Endodermal cell (in vitro differentiated cells): ENCODE data around the gene HPSE2. TPM values are rescaled to one million over a fixed set of nuclear protein-coding genes. Genes with fewer than 3 reads are reported as not detected.

Source experiments
- DNase-seq: peaks from one replicate; pipeline ENCODE4 v3.0.0-alpha.2; 2017
- H3K27ac ChIP-seq: 2 replicates; pipeline ENCODE4 v1.5.1; 2013; ENCODE audit warnings: mild to moderate bottlenecking, low read depth, low read length, moderate library complexity
- H3K27me3 ChIP-seq: 2 replicates; pipeline ENCODE4 v1.6.1; 2013; ENCODE audit warnings: mild to moderate bottlenecking, low read length, moderate library complexity; ENCODE audit not compliant: insufficient read depth, control insufficient read depth, poor library complexity, severe bottlenecking
- H3K36me3 ChIP-seq: 2 replicates; pipeline ENCODE4 v1.7.0; 2013; ENCODE audit warnings: mild to moderate bottlenecking, low read length, moderate library complexity; ENCODE audit not compliant: control insufficient read depth, insufficient read depth
- H3K4me1 ChIP-seq: one replicate; pipeline ENCODE4 v1.7.0; 2013; ENCODE audit warnings: low read length; ENCODE audit not compliant: control insufficient read depth, insufficient read depth
- H3K4me3 ChIP-seq: 2 replicates; pipeline ENCODE4 v1.5.1; 2013; ENCODE audit warnings: mild to moderate bottlenecking, low read length, moderate library complexity
- H3K9ac ChIP-seq: 2 replicates; pipeline ENCODE4 v1.6.1; 2013; ENCODE audit warnings: mild to moderate bottlenecking, low read length, moderate library complexity; ENCODE audit not compliant: poor library complexity, severe bottlenecking; ENCODE audit errors: extremely low read depth
- H3K9me3 ChIP-seq: 2 replicates; pipeline ENCODE4 v1.6.1; 2013; ENCODE audit warnings: mild to moderate bottlenecking, low read length, moderate library complexity; ENCODE audit not compliant: control insufficient read depth
- H3K27ac Mint-ChIP-seq: 2 replicates; pipeline ENCODE4 v1.8.0; 2020; ENCODE audit warnings: mixed read lengths
- H3K27me3 Mint-ChIP-seq: 2 replicates; pipeline ENCODE4 v1.8.0; 2021; ENCODE audit warnings: mild to moderate bottlenecking, mixed read lengths; ENCODE audit not compliant: insufficient read depth
- H3K36me3 Mint-ChIP-seq: 2 replicates; pipeline ENCODE4 v1.8.0; 2020; ENCODE audit warnings: low read depth, mixed read lengths
- H3K4me1 Mint-ChIP-seq: 2 replicates; pipeline ENCODE4 v1.8.0; 2020; ENCODE audit warnings: mixed read lengths
- H3K4me3 Mint-ChIP-seq: 2 replicates; pipeline ENCODE4 v1.8.0; 2020; ENCODE audit warnings: mild to moderate bottlenecking, moderate library complexity, mixed read lengths
- H3K9me3 Mint-ChIP-seq: 2 replicates; pipeline ENCODE4 v1.8.0; 2020; ENCODE audit warnings: mild to moderate bottlenecking, mixed read lengths
- CTCF ChIP-seq: fragments of 200-600 bp; sonication (generic); conservative IDR thresholded peaks from 2 replicates; pipeline ENCODE4 v1.5.0; 2021; ENCODE audit warnings: antibody characterized with exemption, mild to moderate bottlenecking
- WGBS, 2 experiments: methylation state at CpG; one replicate each; pipeline versions ENCODE4 v1.1.5 to v1.1.7; 2013; ENCODE audit warnings: missing lambda C conversion rate in 2 of 2, mixed read lengths in 1 of 2; ENCODE audit not compliant: insufficient coverage in 1 of 2, insufficient read length in 1 of 2; 5-methylcytosine and 5-hydroxymethylcytosine counted together
- total RNA-seq, 2 donors: library from RNA; stranded (reverse); fragmentation: NEBNext Ultra II Directional in 1 of 2; extraction: Animal tissue kit (Norgen Biotek cat#: 25700) in 1 of 2; gene quantifications; 2 replicates in 1 of 2; 3 replicates in 1 of 2; pipeline ENCODE4 v1.2.1, GENCODE V29; 2021

The HPSE2 gene
- total RNA-seq, 2 donors from 2014 or later = 0.07 to 0.11 TPM

GRCh38 chr10:98832196-98832595, 403.5 kb downstream of the HPSE2 start:
- Mint-ChIP-seq H3K36me3 (no peaks in the 10 kb centered on the region), H3K9me3 (no peaks in the 10 kb centered on the region), H3K4me1 (peaks cover 10% of the 10 kb centered on the region), H3K27ac (no peak overlapping the region), H3K27me3 (peaks cover 3% of the 10 kb centered on the region), H3K4me3 (no peak overlapping the region)
- H3K36me3 ChIP-seq = no peaks in the 10 kb centered on the region
- TF ChIP-seq CTCF = no peak
- H3K27me3 ChIP-seq = peaks cover 6% of the 10 kb centered on the region
- 89% methylated on average over 3 of the region's 3 CpGs for WGBS, 2 experiments
- peaks cover 6% of the 10 kb centered on the region for H3K4me1 ChIP-seq
- no peaks in the 10 kb centered on the region for H3K9me3 ChIP-seq
- no peak for DNase-seq
- H3K27ac ChIP-seq = no peak overlapping the region
- no peak overlapping the region for H3K4me3 ChIP-seq
- no peak overlapping the region for H3K9ac ChIP-seq

GRCh38 chr10:98831391-98831790, 404.3 kb downstream of the HPSE2 start:
- TF ChIP-seq CTCF = no peak
- peaks cover 6% of the 10 kb centered on the region for H3K27me3 ChIP-seq
- no peak overlapping the region for H3K4me3 ChIP-seq
- DNase-seq = no peak
- H3K4me1 ChIP-seq = peaks cover 6% of the 10 kb centered on the region
- H3K4me3 Mint-ChIP-seq = no peak overlapping the region
- peaks cover 10% of the 10 kb centered on the region for H3K4me1 Mint-ChIP-seq
- H3K36me3 Mint-ChIP-seq = no peaks in the 10 kb centered on the region
- peaks cover 3% of the 10 kb centered on the region for H3K27me3 Mint-ChIP-seq
- no peaks in the 10 kb centered on the region for H3K9me3 Mint-ChIP-seq
- H3K36me3 ChIP-seq = no peaks in the 10 kb centered on the region
- H3K27ac Mint-ChIP-seq = no peak overlapping the region
- WGBS, 2 experiments = 90% methylated on average over 1 of the region's 1 CpG; no CpG with 5 or more reads in 1 of the 2 experiments
- H3K27ac ChIP-seq = no peak overlapping the region
- no peak overlapping the region for H3K9ac ChIP-seq
- H3K9me3 ChIP-seq = no peaks in the 10 kb centered on the region

GRCh38 chr10:98825741-98826140, 409.9 kb downstream of the HPSE2 start:
- peaks cover 7% of the 10 kb centered on the region for H3K9me3 ChIP-seq
- no peak for DNase-seq
- H3K4me1 Mint-ChIP-seq = peaks cover 9% of the 10 kb centered on the region
- no peaks in the 10 kb centered on the region for H3K36me3 ChIP-seq
- no peak overlapping the region for H3K27ac Mint-ChIP-seq
- H3K27me3 ChIP-seq = peaks cover 6% of the 10 kb centered on the region
- H3K9me3 Mint-ChIP-seq = peaks cover 4% of the 10 kb centered on the region
- H3K4me1 ChIP-seq = peaks cover 8% of the 10 kb centered on the region
- H3K27ac ChIP-seq = no peak overlapping the region
- no peaks in the 10 kb centered on the region for H3K36me3 Mint-ChIP-seq
- H3K4me3 Mint-ChIP-seq = no peak overlapping the region
- peaks cover under 1% of the 10 kb centered on the region for H3K27me3 Mint-ChIP-seq
- TF ChIP-seq CTCF = no peak
- H3K4me3 ChIP-seq = no peak overlapping the region
- H3K9ac ChIP-seq = no peak overlapping the region
